Measurements from ENCODE around the gene NAA40.

DNA sequence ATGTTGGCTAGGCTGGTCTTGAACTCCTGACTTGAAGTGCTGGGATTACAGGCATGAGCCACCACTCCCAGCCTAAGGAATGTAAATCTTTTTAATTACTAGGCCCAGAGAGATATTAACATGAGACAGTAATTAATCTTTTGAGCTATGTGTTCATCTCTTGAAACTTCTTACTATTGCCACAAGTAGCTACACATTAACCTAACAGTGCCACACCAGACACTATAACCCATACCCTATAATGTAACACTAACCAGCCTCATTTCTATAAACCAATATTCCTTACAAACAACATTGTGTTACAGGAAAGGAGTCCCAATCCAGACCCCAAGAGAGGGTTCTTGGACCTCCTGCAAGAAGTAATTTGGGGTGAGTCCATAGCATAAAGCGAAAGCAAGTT is 27.6 kb downstream of the NAA40 start:
- TF ChIP-seq, protein P1, sequence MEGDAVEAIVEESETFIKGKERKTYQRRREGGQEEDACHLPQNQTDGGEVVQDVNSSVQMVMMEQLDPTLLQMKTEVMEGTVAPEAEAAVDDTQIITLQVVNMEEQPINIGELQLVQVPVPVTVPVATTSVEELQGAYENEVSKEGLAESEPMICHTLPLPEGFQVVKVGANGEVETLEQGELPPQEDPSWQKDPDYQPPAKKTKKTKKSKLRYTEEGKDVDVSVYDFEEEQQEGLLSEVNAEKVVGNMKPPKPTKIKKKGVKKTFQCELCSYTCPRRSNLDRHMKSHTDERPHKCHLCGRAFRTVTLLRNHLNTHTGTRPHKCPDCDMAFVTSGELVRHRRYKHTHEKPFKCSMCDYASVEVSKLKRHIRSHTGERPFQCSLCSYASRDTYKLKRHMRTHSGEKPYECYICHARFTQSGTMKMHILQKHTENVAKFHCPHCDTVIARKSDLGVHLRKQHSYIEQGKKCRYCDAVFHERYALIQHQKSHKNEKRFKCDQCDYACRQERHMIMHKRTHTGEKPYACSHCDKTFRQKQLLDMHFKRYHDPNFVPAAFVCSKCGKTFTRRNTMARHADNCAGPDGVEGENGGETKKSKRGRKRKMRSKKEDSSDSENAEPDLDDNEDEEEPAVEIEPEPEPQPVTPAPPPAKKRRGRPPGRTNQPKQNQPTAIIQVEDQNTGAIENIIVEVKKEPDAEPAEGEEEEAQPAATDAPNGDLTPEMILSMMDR (IDR thresholded peaks at IDR 0.05; ENCODE audit: borderline replicate concordance, extremely low read depth, low read length, poor library complexity, severe bottlenecking), result no peak
- no peak for TF ChIP-seq EZH2 (IDR thresholded peaks at IDR 0.05; ENCODE audit: borderline replicate concordance, low read depth, low read length, severe bottlenecking)
